ENCODE measurements around the gene COL6A3. TPM values are rescaled to one million over a fixed set of nuclear protein-coding genes. Genes with fewer than 3 reads are reported as not detected.

Gene COL6A3
- polyA plus RNA-seq, 3 donors, result not detected

GRCh38 chr2:237388036-237388435 is 25.9 kb downstream of the COL6A3 start:
- Histone ChIP-seq H3K4me1 (ENCODE audit: control insufficient read depth in 1 of 2, insufficient read depth in 2 of 2, low read length in 2 of 2) (no peaks in the 10 kb centered on the region), H3K9ac (ENCODE audit: insufficient read depth, low read length, poor library complexity, severe bottlenecking) (no peak overlapping the region), H3K36me3 (replicated peaks in 1 of 2; ENCODE audit: control insufficient read depth in 1 of 2, insufficient read depth in 2 of 2, low read length in 2 of 2) (no peaks in the 10 kb centered on the region), H3K27me3 (ENCODE audit: control insufficient read depth in 2 of 2, insufficient read depth in 2 of 2, low read length in 2 of 2) (no peaks in the 10 kb centered on the region), H3K4me2 (replicated peaks; ENCODE audit: extremely low read depth, low read length, poor library complexity, severe bottlenecking) (no peak overlapping the region), H4K20me1 (ENCODE audit: insufficient read depth, low read length) (no peaks in the 10 kb centered on the region), H3K79me2 (ENCODE audit: insufficient read depth, low read length) (no peaks in the 10 kb centered on the region), H2AFZ (ENCODE audit: insufficient read depth, low read depth, low read length, poor library complexity, severe bottlenecking) (no peak overlapping the region), H3K4me3 (replicated peaks in 1 of 3; ENCODE audit: low read depth in 2 of 3, low read length in 3 of 3) (no peak overlapping the region), H3K9me3 (replicated peaks in 1 of 2; ENCODE audit: control insufficient read depth in 1 of 2, insufficient read depth in 1 of 2, low read length in 2 of 2) (no peaks in the 10 kb centered on the region), H3K27ac (ENCODE audit: low read depth in 1 of 2, low read length in 2 of 2) (no peak overlapping the region)
- H3K4me3 Mint-ChIP-seq, result no peak overlapping the region
- peaks cover 0 to 6% (median 0%) of the 10 kb centered on the region in 7 donors for H3K9me3 Mint-ChIP-seq
- no peak for TF ChIP-seq CTCF (IDR thresholded peaks at IDR 0.05)
- intact Hi-C loops (cut with micrococcal nuclease), result no loop called here
- no peaks in the 10 kb centered on the region for H3K4me1 Mint-ChIP-seq
- WGBS (ENCODE audit: insufficient coverage), result 97% methylated on average over 4 of the region's 5 CpGs
- H3K27ac Mint-ChIP-seq, result peak overlapping the region in 1 of 7 donors; percentile 15
- DNase-seq, result no peak
- H3K36me3 Mint-ChIP-seq, result no peaks in the 10 kb centered on the region
- H3K27me3 Mint-ChIP-seq (ENCODE audit: low read depth in 3 of 3), result peaks cover 3 to 5% (median 4%) of the 10 kb centered on the region in 3 donors

- Mint-ChIP-seq H3K27me3 (ENCODE audit: low read depth in 3 of 3) (peaks cover 6 to 10% (median 6%) of the 10 kb centered on the region in 3 donors), H3K36me3 (no peaks in the 10 kb centered on the region), H3K4me1 (no peaks in the 10 kb centered on the region), H3K27ac (no peak overlapping the region), H3K9me3 (peaks cover 0 to 8% (median 3%) of the 10 kb centered on the region in 7 donors), H3K4me3 (no peak overlapping the region)
- H3K4me1 ChIP-seq (ENCODE audit: control insufficient read depth in 1 of 2, insufficient read depth in 2 of 2, low read length in 2 of 2), result no peaks in the 10 kb centered on the region
- H2AFZ ChIP-seq (ENCODE audit: insufficient read depth, low read depth, low read length, poor library complexity, severe bottlenecking), result no peak overlapping the region
- H3K79me2 ChIP-seq (ENCODE audit: insufficient read depth, low read length), result no peaks in the 10 kb centered on the region
- no peak for TF ChIP-seq CTCF (IDR thresholded peaks at IDR 0.05)
- DNase-seq, result no peak
- H3K9me3 ChIP-seq (replicated peaks in 1 of 2; ENCODE audit: control insufficient read depth in 1 of 2, insufficient read depth in 1 of 2, low read length in 2 of 2), result no peaks in the 10 kb centered on the region
- no peak overlapping the region for H3K9ac ChIP-seq (ENCODE audit: insufficient read depth, low read length, poor library complexity, severe bottlenecking)
- H3K36me3 ChIP-seq (replicated peaks in 1 of 2; ENCODE audit: control insufficient read depth in 1 of 2, insufficient read depth in 2 of 2, low read length in 2 of 2), result no peaks in the 10 kb centered on the region
- no peak overlapping the region for H3K4me2 ChIP-seq (replicated peaks; ENCODE audit: extremely low read depth, low read length, poor library complexity, severe bottlenecking)
- no peaks in the 10 kb centered on the region for H3K27me3 ChIP-seq (ENCODE audit: control insufficient read depth in 2 of 2, insufficient read depth in 2 of 2, low read length in 2 of 2)
- no peaks in the 10 kb centered on the region for H4K20me1 ChIP-seq (ENCODE audit: insufficient read depth, low read length)
- H3K27ac ChIP-seq (ENCODE audit: low read depth in 1 of 2, low read length in 2 of 2), result no peak overlapping the region
- H3K4me3 ChIP-seq (replicated peaks in 1 of 3; ENCODE audit: low read depth in 2 of 3, low read length in 3 of 3), result no peak overlapping the region
- intact Hi-C loops (cut with micrococcal nuclease), result no loop called here
These were observed 29.3 kb downstream of the COL6A3 start for GRCh38 chr2:237384672-237385020.

Measured in CD14-positive monocyte (primary cell).